Keratinocyte (primary cell): ENCODE results near the gene PCIF1.

Experiments
- EZH2 ChIP-seq: IDR thresholded peaks from one replicate; pipeline ENCODE4 v1.6.1; 2012; ENCODE audit warnings: inconsistent platforms, mild to moderate bottlenecking, low read length, moderate library complexity
- TF ChIP-seq, protein P1 (sequence below), 3 experiments: IDR thresholded peaks in 1 of 3; conservative IDR thresholded peaks in 1 of 3; optimal IDR thresholded peaks in 1 of 3; 2 replicates in 2 of 3; 3 replicates in 1 of 3; pipeline versions ENCODE3 to v1.5.1; 2011; ENCODE audit warnings: low read length in 3 of 3, mild to moderate bottlenecking in 3 of 3, moderate library complexity in 2 of 3, control low read depth in 1 of 3, inconsistent platforms in 1 of 3; ENCODE audit not compliant: insufficient read depth in 2 of 3; ENCODE audit errors: extremely low read depth in 1 of 3

DNA sequence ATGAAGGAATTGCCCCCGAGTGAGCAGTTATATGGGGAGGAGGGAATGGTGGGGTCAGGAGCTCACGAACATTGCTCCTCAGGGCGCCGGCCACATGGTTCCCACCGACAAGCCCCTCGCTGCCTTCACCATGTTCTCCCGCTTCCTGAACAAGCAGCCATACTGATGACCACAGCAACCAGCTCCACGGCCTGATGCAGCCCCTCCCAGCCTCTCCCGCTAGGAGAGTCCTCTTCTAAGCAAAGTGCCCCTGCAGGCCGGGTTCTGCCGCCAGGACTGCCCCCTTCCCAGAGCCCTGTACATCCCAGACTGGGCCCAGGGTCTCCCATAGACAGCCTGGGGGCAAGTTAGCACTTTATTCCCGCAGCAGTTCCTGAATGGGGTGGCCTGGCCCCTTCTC, 36.2 kb upstream of the PCIF1 start:
- TF ChIP-seq, protein P1, sequence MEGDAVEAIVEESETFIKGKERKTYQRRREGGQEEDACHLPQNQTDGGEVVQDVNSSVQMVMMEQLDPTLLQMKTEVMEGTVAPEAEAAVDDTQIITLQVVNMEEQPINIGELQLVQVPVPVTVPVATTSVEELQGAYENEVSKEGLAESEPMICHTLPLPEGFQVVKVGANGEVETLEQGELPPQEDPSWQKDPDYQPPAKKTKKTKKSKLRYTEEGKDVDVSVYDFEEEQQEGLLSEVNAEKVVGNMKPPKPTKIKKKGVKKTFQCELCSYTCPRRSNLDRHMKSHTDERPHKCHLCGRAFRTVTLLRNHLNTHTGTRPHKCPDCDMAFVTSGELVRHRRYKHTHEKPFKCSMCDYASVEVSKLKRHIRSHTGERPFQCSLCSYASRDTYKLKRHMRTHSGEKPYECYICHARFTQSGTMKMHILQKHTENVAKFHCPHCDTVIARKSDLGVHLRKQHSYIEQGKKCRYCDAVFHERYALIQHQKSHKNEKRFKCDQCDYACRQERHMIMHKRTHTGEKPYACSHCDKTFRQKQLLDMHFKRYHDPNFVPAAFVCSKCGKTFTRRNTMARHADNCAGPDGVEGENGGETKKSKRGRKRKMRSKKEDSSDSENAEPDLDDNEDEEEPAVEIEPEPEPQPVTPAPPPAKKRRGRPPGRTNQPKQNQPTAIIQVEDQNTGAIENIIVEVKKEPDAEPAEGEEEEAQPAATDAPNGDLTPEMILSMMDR (optimal IDR thresholded peaks at IDR 0.05 in 1 of 3, IDR thresholded peaks at IDR 0.05 in 1 of 3, conservative IDR thresholded peaks at IDR 0.05 in 1 of 3; ENCODE audit: extremely low read depth in 1 of 3, insufficient read depth in 2 of 3, low read length in 3 of 3): no peak
- TF ChIP-seq EZH2: no peak
